Activated effector memory CD4-positive, alpha-beta T cell treated with anti-CD3 and anti-CD28 coated beads, Interleukin-2, amount 50 U/mL, for 16 hours (primary cell): ENCODE results near the gene TRIM67.
"Not testable (repeated sequence)": the region's sequence is repeated elsewhere in the genome, so short reads cannot be mapped to it uniquely, and the experiment has no call there.

Experiments used
- DNase-seq: peaks from one replicate; pipeline ENCODE4 v3.0.0-alpha.2; 2020

The TRIM67 gene

DNA sequence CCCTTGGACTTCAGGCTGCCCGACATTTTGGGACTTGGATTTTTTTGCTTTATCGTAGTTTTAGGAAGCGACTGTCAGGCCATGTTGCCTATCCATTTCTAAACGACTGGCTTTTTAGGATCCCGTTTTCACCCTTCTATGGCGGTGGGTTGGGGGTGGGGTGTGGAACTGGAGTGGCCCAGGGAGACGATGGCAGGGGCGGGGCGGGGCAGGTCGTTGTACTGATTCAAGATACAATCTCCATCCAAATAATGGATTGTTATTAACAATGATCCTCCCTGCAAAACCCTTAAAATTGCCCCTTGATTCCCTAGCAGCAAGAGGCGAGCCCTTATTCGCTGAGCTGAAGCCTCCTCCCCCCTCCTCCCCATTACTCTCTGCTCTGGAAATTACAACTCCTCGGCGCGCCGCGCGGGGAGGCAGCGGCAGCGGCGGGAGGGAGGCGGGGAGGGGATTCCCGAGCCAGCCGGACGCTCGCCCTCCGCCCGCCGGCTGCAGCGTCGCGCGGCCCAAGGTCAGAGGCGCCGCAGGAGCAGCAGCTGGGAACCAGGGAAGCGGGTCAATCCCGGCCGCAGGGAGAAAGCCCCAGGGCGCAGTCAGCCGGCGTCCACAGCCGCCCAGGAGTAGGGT lies at the start of gene TRIM67:
TRIM67 (plus strand) TSS at position 392 of the 630 bp plus-strand sequence. CDS start 912 bp downstream, outside the sequence.
- DNase-seq = no peak

DNA sequence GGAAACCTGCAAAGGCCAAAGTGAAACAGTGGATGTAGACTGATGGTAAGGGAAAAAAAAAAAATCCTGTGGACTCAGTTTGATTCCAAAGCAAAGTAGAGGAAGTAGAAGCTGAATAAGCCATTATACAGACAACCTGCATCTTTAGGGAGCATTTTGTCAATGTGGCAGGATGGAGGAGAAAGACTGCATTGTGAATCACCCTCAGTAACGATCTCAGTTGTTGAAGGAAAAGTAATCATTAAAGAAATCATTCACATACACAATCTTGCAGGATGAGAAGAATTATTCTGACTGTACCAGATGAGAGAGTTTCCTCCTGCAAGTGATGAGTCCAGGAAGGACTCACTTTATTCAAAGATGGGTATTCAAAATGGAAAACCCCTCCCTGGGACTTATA lies 45.1 kb upstream of the TRIM67 start:
- no peak for DNase-seq

- DNase-seq = no peak
Observed at GRCh38 chr1:231118704-231119453, 43.0 kb upstream of the TRIM67 start.

- DNase-seq = no peak
Observed at GRCh38 chr1:231121533-231121932, 40.3 kb upstream of the TRIM67 start.

GRCh38 chr1:231122143-231122542 lies 39.7 kb upstream of the TRIM67 start:
- DNase-seq = no peak

GRCh38 chr1:231124746-231125145 lies 37.1 kb upstream of the TRIM67 start:
- DNase-seq = no peak

GRCh38 chr1:231125972-231126580 lies 35.8 kb upstream of the TRIM67 start:
- no peak for DNase-seq

- not testable (repeated sequence) for DNase-seq
Observed at GRCh38 chr1:231127106-231127505, 34.8 kb upstream of the TRIM67 start.

DNA sequence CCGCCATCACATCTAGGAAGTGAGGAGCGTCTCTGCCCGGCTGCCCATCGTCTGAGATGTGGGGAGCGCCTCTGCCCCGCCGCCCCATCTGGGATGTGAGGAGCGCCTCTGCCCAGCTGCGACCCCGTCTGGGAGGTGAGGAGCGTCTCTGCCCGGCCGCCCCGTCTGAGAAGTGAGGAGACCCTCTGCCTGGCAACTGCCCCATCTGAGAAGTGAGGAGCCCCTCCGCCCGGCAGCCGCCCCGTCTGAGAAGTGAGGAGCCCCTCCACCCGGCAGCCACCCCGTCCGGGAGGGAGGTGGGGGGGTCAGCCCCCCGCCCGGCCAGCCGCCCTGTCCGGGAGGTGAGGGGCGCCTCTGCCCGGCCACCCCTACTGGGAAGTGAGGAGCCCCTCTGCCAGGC lies 33.4 kb upstream of the TRIM67 start:
- not testable (repeated sequence) for DNase-seq

GRCh38 chr1:231130544-231130943 lies 31.3 kb upstream of the TRIM67 start:
- DNase-seq = no peak

GRCh38 chr1:231132591-231132990 lies 29.3 kb upstream of the TRIM67 start:
- not testable (repeated sequence) for DNase-seq

DNA sequence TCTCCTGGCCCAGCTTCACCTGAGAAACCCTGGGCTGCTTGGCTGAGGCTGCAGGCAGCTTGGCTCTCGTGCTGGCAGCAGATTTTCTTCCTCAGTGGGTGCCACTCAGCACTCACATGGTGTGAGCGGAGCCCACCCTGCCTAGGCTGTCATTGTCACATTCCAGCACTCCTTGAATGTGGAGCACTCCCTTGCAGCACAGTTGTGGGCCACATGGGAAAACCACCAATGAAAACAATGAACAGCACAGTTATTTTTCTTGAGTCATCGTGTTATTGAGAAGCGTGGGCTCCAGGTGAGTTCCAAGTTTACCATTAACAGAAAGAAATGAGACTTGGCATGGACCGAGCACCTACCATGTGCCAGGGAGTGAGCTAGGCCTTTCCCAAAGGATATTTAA lies 27.2 kb upstream of the TRIM67 start:
- DNase-seq = no peak

GRCh38 chr1:231138236-231138635 lies 23.6 kb upstream of the TRIM67 start:
- DNase-seq = no peak

GRCh38 chr1:231139125-231139649 lies 22.7 kb upstream of the TRIM67 start:
- DNase-seq = no peak

- no peak for DNase-seq
Observed at GRCh38 chr1:231139659-231140654, 21.9 kb upstream of the TRIM67 start.

- no peak for DNase-seq
Observed at GRCh38 chr1:231144416-231145193, 17.3 kb upstream of the TRIM67 start.

DNA sequence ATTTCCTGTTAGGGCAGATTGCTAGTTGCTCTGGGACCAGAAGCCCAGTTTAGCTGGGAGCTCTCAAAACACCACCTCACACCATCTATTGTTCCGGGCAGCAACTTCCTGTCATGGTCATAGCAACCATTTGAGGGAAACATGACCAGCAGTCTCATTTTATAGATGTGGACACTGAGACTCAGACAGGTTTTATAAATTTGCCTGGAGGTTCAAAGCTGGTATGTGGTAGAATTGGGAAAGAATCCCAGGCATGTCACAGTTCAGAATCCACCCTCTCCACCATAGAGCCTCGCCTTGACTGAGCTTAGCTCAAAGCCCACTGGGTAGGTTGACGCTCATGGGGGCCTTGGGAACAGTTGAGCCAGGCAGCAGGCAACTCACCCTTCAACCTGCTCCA lies 14.0 kb upstream of the TRIM67 start:
- DNase-seq = no peak

DNA sequence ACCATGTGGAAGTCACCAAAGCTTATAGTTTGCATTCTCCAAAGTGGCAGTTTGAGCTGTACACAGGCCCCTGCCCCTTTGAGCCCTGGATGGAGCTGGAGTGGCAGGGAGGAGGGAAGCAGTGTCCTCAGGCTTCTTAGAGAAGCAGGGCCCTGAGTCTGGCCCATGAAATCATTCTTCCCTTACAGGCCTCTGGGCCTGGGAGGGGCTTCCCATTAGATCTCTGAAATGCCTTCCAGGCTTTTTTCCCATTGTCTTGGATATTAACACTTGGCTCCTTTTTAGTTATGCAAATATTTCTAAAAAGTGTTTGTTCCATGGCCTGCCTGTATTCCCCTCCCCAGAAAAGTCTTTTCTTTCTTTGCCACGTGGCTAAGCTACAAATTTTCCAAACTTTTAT lies 10.0 kb upstream of the TRIM67 start:
- no peak for DNase-seq

- no peak for DNase-seq
Observed at GRCh38 chr1:231153726-231154125, 8.1 kb upstream of the TRIM67 start.

DNA sequence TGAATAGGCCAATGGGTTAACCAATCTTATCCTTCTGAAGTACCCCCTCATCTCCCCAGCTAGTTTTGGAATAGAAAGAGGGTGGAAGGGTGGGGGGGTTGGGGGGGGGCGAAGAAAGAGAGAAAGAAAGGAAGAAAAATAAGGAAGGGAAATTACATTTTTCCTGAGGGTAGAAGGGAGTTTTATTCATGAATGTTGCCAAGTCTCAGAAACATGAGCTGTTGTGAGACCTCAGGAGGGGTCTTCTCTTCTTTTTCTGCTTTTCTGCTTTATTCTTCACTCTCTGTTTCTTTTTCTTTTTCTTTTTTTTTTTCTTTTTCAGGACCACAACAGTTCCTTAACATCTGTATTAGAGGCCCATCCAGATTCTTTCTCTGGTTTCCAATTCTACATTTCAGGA lies 6.0 kb upstream of the TRIM67 start:
- DNase-seq = no peak

DNA sequence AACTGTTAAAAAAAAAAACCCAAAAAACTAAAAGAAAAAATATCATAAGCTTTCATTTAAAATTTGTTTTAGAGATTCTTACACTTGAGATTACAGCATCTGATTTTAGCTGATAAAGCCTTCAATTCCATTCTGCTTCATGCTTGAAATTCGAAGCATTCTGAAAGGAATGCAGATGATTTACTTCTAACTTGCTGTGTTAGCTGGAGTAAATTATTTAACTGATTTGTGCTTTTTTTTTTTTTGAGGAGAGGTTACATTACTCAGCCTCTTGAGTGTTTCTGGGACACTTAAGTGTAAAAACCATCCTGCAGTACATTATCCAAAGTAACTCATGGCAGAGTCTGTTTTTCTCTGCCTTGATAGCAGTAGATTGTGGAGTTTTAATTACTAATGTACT lies 4.5 kb upstream of the TRIM67 start:
- DNase-seq = no peak

GRCh38 chr1:231158141-231158540 lies 3.7 kb upstream of the TRIM67 start:
- DNase-seq = not testable (repeated sequence)
